HG03196 (cell line): Measurements from ENCODE around the gene TMEM169.
"Not testable (repeated sequence)": the region's sequence is repeated elsewhere in the genome, so short reads cannot be mapped to it uniquely, and the experiment has no call there.

ENCODE experiments used
- ATAC-seq: cut with Tn5 transposase; IDR thresholded peaks from one replicate; pipeline ENCODE4 v1.9.1; 2021; ENCODE audit not compliant: unreplicated experiment

Gene TMEM169

GRCh38 chr2:216130346-216130971 is 48.7 kb downstream of the TMEM169 start:
- no peak for ATAC-seq

- no peak for ATAC-seq
Measured at GRCh38 chr2:216131175-216131926, 49.6 kb downstream of the TMEM169 start.

- ATAC-seq = no peak
Measured at GRCh38 chr2:216132585-216132984, 50.9 kb downstream of the TMEM169 start.

- no peak for ATAC-seq
Measured at GRCh38 chr2:216133397-216133796, 51.7 kb downstream of the TMEM169 start.

GRCh38 chr2:216134958-216135541 is 53.3 kb downstream of the TMEM169 start:
- ATAC-seq = no peak

GRCh38 chr2:216139884-216140283 is 58.2 kb downstream of the TMEM169 start:
- no peak for ATAC-seq

- not testable (repeated sequence) for ATAC-seq
Measured at GRCh38 chr2:216141516-216141915, 59.8 kb downstream of the TMEM169 start.

- ATAC-seq = peak; percentile 95
Measured at GRCh38 chr2:216142540-216142939, 60.8 kb downstream of the TMEM169 start.

- no peak for ATAC-seq
Measured at GRCh38 chr2:216144372-216144771, 62.7 kb downstream of the TMEM169 start.

- no peak for ATAC-seq
Measured at GRCh38 chr2:216144857-216145256, 63.1 kb downstream of the TMEM169 start.

GRCh38 chr2:216146573-216146972 is 64.9 kb downstream of the TMEM169 start:
- ATAC-seq = no peak

- ATAC-seq = no peak
Measured at GRCh38 chr2:216147172-216148131, 65.7 kb downstream of the TMEM169 start.

GRCh38 chr2:216148983-216149382 is 67.3 kb downstream of the TMEM169 start:
- ATAC-seq = no peak

- no peak for ATAC-seq
Measured at GRCh38 chr2:216149741-216150140, 68.0 kb downstream of the TMEM169 start.

GRCh38 chr2:216151313-216152025 is 69.8 kb downstream of the TMEM169 start:
- no peak for ATAC-seq
